Brain pericyte (primary cell): ENCODE data around the gene PTTG2.

ENCODE experiments used
- DNase-seq: peaks from one replicate; pipeline ENCODE4 v3.0.0-alpha.2; 2012; ENCODE audit warnings: low read depth, low spot score

PTTG2 gene

DNA sequence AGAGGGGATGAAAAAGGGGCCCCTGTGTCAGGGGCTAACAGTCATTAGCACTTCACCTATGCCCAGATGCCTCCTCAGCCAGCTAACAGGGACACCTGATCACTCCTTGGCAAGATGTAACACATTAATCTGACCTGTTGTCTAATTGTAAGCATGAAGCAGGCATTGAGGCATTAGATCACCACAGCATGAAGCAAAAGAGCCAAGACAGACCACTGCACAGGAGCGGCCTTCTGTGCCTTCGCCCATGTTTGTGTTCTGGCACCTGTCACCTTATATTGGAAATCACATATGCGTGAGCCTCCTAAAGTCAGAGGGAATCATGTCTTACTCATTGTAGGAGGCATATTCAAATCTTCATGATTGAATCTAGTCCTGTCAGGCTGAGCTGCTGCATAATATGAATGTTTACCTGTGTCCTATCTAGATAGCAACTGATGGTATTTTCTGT lies 48.4 kb downstream of the PTTG2 start:
- DNase-seq: no peak

DNA sequence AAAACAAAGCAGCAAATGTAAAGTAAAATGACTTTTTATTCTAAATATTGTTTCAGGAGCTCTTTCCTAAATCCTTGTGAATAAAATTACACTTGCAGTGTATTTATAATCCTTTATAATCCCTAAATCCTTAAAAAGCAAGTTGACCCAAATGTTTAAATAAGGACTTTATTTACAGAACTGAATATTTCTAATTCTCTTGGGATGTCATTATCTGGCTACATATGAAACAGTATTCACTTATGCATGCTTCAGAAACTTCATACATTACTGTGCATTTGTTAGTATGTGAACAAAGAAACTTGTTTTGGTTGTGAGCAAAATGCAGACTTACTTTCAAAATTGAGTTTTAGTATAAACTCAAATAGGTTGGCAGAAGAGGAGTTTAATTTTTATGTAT lies 49.2 kb downstream of the PTTG2 start:
- no peak for DNase-seq

DNA sequence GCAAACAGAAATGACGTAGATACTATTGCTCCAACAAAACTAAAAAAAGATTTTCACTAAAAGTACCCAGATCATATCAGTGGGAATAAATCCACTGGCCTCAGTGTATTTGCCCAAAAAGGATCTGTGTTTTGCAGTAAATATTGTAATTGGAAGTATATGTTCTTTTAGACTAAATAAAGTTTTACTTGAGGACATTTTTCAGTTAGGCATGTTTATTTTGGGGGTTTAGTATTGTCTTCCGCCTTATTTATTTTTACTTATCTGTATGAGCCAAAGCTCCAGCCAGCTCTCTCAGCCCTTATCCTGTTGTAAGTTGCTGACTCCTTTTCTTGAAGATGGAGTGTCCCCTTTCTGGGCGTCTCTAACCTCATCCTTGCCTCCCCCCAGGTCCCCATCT lies 49.8 kb downstream of the PTTG2 start:
- no peak for DNase-seq
